HG03442 (cell line): Measurements from ENCODE around the gene MYO5A.
"Not testable (repeated sequence)": the region's sequence is repeated elsewhere in the genome, so short reads cannot be mapped to it uniquely, and the experiment has no call there.

Experiments used
- ATAC-seq: cut with Tn5 transposase; IDR thresholded peaks from one replicate; pipeline ENCODE4 v1.9.1; 2021; ENCODE audit warnings: mild to moderate bottlenecking, moderate library complexity; ENCODE audit not compliant: unreplicated experiment

Gene MYO5A

DNA sequence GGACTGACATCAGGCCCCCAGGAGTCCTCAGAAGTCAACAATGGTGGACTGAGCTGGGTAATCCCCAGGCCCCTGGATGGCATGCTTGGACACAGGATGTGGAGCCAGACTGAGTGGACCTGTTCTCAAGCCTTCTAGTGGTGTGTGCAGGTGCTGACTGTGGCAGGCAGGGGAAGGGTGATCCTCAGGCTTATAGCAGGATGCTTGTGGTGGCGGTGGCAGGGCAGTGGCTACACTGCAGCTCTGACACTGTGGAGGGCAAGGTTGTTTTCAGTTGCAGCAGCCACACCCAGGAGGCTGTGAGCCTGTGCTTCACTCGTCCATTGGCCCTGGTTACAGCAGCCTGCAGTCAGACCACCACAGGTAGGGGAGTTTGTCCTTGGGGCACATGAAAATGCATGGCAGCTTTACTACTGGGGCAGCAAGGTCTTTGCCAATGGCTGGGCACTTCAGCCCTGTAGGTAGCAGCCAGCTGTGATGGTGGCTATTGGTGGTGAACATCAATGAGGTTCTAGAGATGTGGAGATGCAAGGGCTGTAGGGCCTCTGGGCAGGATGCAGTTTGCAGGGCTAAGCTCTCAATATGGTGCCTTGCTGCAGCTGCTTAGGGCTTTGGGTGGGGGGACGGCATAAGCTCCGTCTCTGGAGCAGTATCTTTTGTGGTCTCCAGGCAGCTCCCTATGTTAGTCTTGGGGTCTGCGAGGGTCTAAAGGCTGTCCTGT is 17.5 kb upstream of the MYO5A start:
- ATAC-seq, result no peak

DNA sequence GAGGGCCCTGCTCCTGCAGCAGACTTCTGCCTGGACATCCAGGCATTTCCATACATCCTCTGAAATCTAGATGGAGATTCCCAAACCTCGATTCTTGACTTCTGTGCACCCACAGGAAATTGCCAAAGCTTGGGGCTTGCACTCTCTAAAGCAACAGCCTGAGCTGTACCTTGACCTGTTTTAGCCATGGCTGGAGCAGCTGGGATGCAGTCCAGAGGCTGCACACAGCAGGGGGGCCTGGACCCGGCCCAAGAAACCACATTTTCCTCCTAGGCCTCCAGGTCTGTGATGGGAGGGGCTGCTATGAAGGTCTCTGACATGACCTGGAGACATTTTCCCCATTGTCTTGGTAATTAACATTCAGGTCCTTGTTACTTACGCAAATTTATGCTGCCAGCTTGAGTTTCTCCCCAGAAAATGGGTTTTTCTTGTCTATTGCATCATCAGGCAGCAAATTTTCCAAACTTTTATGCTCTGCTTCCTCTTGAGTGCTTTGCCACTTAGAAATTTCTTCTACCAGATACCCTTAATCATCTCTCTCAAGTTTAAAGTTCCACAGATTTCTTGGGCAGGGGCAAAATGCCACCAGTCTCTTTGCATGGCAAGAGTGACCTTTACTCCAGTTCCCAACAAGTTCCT is 11.8 kb upstream of the MYO5A start:
- no peak for ATAC-seq

DNA sequence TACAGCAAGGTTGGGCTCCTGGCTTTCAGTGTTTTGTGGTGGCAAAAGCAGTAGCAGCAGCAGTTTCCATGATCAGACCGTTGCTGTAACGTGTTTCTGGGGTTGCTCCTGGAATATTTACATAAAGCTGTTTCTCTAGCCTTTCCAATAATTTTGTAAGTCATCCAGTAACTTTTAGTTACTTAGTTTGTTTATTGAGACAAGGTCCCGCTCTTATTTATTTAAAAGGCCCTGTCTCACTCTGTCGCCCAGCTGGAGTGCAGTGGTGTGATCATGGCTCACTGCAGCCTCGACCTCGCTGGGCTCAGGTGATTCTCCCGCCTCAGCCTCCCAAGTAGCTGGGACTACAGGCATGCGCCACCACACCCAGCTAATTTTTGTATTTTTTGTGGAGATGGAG is 8.8 kb upstream of the MYO5A start:
- ATAC-seq, result no peak

DNA sequence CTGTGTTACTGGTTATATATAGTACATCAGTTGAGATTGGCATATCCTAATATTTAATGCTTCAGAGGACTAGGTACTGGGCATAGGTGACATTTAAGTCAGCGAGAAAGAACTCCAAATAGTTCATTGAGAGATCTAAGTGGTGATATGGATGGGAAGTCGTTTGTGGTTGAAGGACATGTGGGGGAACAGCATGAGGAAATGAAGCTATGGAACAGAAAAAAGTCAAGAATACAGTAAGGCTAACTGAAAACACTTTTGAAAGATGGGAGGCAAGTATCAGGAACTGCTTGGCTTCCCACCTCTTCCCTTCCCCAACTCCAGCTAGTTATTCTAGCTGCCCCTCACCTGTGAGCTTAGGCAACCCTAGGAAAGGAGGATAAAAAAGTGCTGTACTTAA is 3.7 kb upstream of the MYO5A start:
- ATAC-seq, result no peak

DNA sequence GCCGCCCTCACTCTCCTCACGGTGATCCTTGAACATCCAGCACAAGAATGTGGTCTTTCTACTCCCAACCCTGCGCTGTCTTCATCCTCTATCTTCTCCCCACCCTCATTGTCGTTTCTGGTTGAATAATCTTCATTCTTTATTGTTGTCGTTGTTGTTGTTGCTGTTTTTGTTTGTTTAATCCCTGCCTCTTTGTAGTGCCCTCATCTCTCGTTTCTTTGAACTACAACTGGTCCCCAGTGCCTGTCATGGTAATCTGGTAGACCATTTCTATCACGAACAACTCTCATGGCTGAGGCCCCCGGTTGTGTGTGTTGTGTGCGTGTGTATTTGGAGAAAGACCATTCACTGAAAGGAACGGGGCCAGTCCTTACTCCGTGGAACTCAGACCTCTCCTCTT is 1.3 kb upstream of the MYO5A start:
- no peak for ATAC-seq

DNA sequence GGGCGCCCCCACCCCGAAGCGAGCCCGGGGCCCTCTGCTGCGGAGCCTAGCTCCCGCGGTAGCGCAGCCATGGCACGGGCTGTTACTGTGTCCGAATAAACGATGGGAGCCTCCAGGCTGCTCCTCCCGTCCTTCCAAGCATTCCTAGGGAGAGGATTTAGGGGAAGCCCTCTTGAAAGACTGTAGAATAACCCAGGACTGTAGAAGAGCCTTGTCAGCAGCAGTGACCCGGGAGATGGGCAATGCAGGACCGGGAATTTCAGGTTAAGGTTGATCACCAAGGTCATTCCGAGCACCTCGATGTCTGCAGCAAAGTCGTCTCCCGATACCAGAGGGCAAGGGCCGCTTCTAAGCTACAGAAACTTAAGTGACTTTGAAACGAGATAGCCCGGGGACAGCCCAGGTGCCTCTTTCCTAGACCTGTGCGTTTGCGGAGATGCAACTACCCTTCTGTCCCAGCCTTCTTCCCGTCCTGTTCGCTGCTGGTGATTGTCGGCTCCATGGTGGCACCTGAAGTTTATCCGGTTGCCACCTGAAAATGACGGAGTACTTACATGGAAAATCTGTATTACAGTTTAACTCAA is 753 bp upstream of the MYO5A start:
- ATAC-seq, result no peak

DNA sequence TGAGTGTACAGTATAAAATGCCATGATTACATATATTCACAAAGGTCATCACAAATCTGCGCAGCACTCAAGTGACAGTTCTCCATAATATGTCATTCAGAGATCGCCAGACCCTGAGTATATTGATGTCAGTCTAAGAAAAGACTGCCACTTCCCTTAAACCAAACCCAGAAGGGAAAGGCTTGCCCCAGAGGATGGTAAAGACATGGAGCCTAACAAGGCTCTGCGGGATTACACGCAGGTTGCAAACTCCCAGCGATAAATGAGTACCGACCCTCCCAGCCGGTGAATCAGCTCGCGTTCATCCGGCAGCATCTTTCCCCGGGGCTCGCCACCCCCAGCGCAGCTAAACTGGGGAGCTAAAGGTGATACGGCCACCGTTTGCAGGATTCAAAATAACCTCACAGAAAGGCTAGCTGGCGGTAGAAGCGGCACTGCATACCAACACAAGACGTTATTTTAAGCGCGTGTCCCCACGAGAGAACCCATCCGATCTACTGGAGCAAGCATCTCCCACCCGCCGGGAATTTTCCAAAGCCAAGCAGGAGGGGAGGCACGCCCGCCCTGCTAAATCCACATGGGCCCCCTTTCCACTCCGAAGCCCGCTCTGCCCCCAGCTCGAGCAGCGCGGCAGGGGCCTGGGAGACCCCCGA is 643 bp downstream of the MYO5A start:
- peak; percentile 1 for ATAC-seq

DNA sequence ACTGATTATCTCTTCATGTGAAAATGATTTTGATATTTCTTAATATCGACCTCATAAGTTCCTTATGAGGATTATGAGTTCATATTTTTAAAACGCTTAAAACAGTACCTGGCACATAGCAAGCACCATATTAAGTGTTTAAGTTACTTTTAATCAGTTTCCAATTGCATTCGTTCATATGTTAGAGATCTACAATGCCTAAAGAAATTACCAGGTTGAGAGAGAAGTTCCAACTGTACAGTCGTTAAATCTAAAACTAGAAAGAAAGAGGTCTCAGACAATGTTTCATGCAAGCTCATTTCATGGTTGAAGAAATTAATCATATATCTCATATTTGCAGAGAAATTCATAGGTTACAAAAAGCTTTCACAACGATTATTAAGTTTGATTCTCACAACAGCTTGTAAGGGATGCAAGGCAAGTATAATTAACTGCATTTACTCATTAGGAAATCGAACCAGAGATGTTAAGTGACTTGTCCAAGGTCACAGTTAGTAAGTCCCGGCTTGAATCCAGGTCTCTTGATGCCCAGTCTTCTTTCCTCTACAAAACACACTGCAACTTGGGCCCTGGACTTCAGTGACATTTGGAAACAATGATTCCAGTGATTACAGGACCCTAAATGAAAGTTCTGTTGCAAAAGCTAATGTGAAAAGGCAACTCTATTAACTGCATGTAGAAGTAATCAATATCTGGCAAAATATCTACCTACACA is 1.3 kb downstream of the MYO5A start:
- no peak for ATAC-seq

DNA sequence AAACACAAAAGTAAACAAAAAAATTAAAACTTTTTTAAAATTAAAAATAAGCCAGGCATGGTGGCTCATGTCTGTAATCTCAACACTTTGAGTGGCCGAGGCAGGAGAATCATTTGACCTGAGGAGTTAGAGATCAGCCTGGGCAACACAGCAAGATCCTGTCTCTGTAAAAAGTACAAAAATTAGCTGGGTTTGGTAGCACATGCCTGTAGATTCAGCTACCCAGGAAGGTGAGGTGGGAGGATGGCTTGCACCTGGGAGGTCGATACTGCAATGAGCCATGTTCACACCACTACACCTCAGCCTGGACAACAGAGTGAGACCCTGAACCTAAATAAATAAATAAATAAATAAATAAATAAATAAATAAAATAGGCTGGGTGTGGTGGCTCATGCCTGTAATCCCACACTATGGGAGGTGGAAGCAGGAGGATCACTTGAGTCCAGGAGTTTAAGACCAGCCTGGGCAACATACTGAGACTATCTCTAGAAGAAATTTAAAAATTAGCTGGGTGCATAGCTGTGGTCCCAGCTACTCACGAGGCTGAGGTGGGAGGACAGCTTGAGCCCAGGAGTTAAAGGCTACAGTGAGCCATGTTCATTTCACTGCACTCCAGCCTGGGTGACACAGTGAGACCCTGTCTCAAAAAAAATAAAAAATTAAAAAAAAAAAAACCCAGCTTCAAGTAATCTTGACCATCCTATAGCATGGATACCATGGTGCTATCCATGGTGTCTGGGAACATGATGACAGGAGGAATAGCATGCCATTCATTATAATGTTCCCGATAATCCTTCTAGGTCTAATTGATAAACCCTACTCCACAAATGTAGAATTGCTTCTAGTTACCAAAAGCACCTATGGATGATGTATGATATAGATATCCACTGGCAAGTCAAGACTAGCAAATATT is 4.2 kb downstream of the MYO5A start:
- no peak for ATAC-seq

DNA sequence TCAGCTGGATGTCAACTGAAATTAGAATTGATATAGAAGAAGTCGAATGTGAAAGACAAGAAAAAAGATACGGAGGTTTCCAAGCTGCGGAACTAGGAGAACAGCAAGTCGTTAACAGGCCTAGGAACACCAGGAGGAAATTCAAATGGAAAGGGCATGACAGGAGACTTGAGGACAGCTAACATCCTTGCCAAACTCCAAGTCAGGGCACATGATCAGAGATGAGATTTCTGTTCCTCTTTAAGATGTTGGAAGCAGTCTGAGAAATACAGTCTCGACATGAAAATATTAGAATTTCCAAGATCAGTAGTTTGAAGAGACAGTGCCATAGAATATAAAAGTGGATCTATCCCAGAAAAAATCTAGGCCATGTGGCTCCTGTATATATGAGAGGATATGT is 5.0 kb downstream of the MYO5A start:
- no peak for ATAC-seq

DNA sequence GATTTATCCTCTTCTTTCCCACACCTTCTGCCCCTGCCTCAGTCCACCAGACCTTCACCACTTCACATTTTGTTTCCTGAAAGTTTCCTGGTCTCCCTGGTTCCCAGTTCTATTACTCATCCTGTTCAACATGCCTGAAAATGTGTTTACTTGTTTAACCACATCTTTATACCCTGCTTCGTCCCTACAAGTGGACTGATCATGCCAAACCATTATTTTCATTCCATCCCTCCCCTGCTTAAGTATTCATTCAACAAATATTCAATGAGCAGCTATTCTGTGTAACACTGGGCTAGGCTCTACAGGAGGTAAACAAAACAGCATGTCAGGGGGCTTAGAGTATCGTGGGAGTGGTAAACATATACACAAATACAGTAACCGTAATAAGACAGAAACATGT is 5.5 kb downstream of the MYO5A start:
- ATAC-seq, result no peak

DNA sequence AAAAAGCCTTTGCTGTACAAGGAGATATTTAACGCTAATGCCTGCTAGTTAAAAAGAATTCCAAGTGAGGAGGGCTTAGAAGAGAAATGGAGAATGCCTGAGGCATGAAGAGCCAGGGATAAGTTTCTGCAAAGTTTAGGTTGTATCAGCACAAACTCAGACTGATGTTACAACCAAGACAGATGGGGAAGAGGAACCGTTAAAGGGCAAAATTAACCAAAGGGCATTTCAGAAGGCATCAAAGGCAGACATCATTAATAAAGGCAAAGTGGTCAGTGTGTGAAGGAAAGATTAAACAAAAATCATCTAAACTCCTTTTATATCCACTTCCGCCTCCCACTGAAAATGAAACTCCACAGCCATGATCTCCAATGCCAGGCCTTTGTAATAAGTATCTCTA is 7.0 kb downstream of the MYO5A start:
- no peak for ATAC-seq

DNA sequence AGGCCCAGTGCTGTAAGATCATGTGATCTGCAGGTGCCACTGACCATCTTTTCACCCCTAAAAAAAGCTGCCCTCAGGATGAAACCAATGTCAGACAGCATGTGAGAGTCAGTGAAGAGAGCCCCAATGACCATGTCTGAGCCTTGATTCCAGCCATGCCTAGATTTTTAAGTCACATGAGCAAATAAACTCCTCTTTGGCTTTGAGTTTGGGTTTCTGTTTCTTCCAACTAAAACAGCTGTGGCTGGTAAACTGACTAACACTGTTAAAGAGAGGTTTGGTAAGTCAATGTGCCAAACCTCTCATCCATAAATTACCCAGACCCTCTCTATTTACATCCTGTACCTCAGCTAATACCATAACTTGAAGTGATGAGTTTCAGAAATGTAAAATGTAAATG is 8.3 kb downstream of the MYO5A start:
- no peak for ATAC-seq

DNA sequence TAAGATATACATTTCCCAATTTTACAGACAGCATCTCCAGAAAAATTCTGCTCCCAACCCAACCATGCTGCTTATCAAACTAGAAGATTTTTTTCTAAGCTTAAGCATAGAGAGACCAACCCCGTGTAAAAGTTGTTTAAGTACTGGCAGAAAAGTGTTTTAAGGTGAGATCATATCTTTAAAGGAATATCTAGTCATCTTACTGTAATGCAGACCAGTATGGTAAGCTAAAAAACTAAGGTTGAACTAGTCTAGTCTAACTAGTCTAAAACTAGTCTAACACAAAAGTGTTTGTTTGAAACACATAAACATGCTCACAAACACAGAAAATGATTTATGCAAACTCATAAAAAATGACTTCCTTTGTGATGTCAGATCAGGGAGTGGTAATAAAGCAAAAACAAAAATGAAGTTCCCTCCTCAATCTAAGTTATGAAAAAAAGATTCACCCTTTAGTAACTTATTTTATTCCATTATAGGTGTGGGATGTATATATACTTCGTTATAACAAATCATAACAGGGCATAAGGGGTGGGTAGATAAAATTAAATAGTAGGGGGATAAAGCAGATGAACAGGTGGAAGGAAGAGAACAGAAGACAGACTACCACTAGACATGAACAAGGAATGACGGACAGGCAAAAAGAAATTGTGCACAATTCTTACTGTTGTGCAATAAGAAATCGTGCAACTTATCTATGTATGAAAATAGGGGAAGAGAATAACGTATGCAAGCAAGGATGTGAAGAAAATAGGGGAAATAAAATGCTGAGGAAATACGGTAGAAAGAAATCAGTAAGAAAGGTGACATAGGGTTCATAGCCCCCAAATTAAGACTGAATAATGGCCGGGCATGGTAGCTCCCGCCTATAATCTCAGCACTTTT is 10.0 kb downstream of the MYO5A start:
- no peak for ATAC-seq

DNA sequence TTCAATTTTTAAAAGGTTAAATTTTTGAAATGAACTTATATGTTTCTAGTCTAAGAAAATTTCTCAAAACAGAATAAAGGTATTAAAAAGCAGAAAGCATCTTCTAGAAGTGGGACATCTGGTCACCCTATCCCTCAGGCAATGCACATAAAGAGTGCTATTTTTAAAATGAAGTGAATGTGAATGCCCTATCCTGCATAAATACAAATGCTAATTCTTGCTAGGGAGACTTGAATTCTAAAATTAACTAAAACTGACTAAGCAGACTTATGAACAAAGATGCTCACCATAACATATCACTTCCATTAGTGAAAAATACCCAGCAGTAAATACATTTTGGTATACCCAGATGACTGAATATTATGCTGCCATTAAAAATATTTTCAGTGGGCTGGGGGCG is 11.7 kb downstream of the MYO5A start:
- ATAC-seq, result no peak

DNA sequence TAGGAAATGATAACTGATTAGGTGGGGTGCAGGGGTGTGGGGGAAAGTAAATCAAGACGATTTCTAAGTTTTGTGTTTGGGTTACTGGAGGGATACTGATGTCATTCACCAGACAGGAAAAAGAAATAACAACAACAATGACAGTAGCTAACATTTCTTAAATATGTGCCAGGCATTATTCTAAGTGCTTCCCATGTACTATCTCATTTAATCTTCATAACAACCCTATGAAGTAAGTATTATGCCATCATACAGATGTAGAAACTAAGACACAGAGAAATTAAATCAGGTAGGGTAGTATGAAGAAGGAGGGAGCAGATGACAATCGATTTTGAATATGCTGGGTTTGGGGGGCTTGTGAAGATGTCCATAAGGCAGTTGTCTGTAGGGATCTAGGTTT is 13.3 kb downstream of the MYO5A start:
- ATAC-seq, result no peak

DNA sequence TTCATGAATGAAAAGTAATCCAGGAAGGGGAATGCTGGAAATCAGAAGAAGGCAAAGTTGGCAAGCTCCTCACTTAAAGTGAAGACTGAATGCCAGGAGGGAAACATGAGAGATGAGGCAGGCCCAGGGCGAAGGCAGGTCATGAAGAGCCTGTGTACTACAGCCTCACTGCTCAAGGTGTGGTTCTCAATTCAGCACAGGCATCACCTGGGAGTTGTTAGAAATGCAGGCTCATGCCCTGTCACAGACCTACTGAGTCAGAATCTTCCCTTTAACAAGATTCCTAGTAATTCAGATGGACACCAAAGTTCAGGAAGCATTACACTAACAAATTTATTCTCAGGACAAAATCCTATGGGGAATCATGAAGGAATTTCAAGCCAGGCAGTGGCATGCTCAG is 14.2 kb downstream of the MYO5A start:
- no peak for ATAC-seq

DNA sequence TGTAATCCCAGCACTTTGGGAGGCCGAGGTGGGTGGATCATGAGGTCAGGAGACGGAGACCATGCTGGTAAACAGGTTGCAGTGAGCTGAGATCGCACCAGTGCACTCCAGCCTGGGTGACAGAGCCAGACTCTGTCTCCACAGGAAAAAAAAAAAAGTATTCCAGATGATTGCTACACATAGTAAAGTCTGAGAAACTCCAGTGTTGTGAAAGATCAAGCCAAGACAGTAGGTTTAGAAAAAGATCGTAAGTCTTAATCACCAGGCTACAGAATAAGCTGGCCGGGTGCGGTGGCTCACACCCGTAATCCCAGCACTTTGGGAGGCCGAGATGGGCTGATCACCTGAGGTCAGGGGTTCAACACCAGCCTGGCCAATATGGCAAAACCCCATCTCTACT is 15.8 kb downstream of the MYO5A start:
- ATAC-seq, result not testable (repeated sequence)

DNA sequence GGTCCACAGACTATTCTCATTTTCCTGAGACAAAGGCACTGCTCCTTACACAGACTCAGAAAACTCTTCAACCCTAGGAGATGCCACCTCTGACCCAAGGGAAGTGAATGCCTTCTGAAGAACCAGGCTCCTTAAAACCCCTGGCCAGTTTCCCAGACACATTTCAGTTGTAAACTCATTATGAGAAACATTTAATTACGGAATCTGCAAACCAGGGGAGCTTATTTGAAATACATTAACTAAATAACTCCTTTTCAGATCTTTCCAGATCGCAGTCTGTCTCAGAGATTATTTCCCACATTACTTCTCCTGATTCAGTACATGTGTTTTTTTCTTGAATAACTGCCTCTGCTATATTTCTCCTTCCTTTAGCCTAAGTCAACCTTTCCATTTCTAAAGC is 17.6 kb downstream of the MYO5A start:
- no peak for ATAC-seq
